HG02973 (cell line): ENCODE measurements around the gene CPSF2.
"Not testable (repeated sequence)": the region's sequence is repeated elsewhere in the genome, so short reads cannot be mapped to it uniquely, and the experiment has no call there.

Source experiments
- ATAC-seq: cut with Tn5 transposase; IDR thresholded peaks from one replicate; pipeline ENCODE4 v1.9.1; 2021; ENCODE audit warnings: moderate library complexity; ENCODE audit not compliant: unreplicated experiment

CPSF2 gene

GRCh38 chr14:92154283-92154942 is 32.6 kb downstream of the CPSF2 start:
- ATAC-seq: no peak

- no peak for ATAC-seq
These were observed 38.9 kb downstream of the CPSF2 start for GRCh38 chr14:92160619-92161018.

GRCh38 chr14:92161521-92161920 is 39.8 kb downstream of the CPSF2 start:
- ATAC-seq: no peak

GRCh38 chr14:92164958-92165357 is 43.2 kb downstream of the CPSF2 start:
- no peak for ATAC-seq

- no peak for ATAC-seq
These were observed 51.9 kb downstream of the CPSF2 start for GRCh38 chr14:92173668-92174067.

- ATAC-seq: no peak
These were observed 54.0 kb downstream of the CPSF2 start for GRCh38 chr14:92175811-92176210.

GRCh38 chr14:92176476-92176875 is 54.7 kb downstream of the CPSF2 start:
- no peak for ATAC-seq

- not testable (repeated sequence) for ATAC-seq
These were observed 57.4 kb downstream of the CPSF2 start for GRCh38 chr14:92179178-92179577.

- ATAC-seq: no peak
These were observed 63.8 kb downstream of the CPSF2 start for GRCh38 chr14:92185559-92185958.

- ATAC-seq: not testable (repeated sequence)
These were observed 65.8 kb downstream of the CPSF2 start for GRCh38 chr14:92187616-92188015.

- no peak for ATAC-seq
These were observed 69.0 kb downstream of the CPSF2 start for GRCh38 chr14:92190768-92191167.

GRCh38 chr14:92198804-92199203 is 77.0 kb downstream of the CPSF2 start:
- ATAC-seq: no peak

GRCh38 chr14:92199763-92200162 is 78.0 kb downstream of the CPSF2 start:
- ATAC-seq: no peak

GRCh38 chr14:92203116-92203515 is 81.3 kb downstream of the CPSF2 start:
- ATAC-seq: no peak

- no peak for ATAC-seq
These were observed 83.0 kb downstream of the CPSF2 start for GRCh38 chr14:92204792-92205191.

- no peak for ATAC-seq
These were observed 85.5 kb downstream of the CPSF2 start for GRCh38 chr14:92207012-92207927.

GRCh38 chr14:92207928-92208265 is 86.1 kb downstream of the CPSF2 start:
- ATAC-seq: no peak

GRCh38 chr14:92209141-92209540 is 87.4 kb downstream of the CPSF2 start:
- no peak for ATAC-seq

- ATAC-seq: not testable (repeated sequence)
These were observed 91.4 kb downstream of the CPSF2 start for GRCh38 chr14:92213125-92213524.

GRCh38 chr14:92215579-92215978 is 93.8 kb downstream of the CPSF2 start:
- no peak for ATAC-seq

- ATAC-seq: no peak
These were observed 96.2 kb downstream of the CPSF2 start for GRCh38 chr14:92217936-92218335.
